GM10847 (cell line): ENCODE results near the gene ZNF71.

ENCODE experiments used
- POLR2A ChIP-seq: IDR thresholded peaks from 2 replicates; pipeline ENCODE4 v1.6.1; 2011; ENCODE audit not compliant: insufficient read length; ENCODE audit errors: extremely low read depth

Gene ZNF71

GRCh38 chr19:56594783-56595547 is at the start of gene ZNF71:
TSS of gene ZNF71 (plus strand) at chr19:56595302. CDS start at chr19:56601559, 6,257 bp downstream.
- peak; percentile 39 for TF ChIP-seq POLR2A

GRCh38 chr19:56547535-56547934 is 47.6 kb upstream of the ZNF71 start:
- no peak for TF ChIP-seq POLR2A

- TF ChIP-seq POLR2A, result no peak
Observed at GRCh38 chr19:56554272-56554869, 40.7 kb upstream of the ZNF71 start.

GRCh38 chr19:56562766-56563165 is 32.3 kb upstream of the ZNF71 start:
- no peak for TF ChIP-seq POLR2A

GRCh38 chr19:56566904-56567273 is 28.2 kb upstream of the ZNF71 start:
- TF ChIP-seq POLR2A, result no peak

- no peak for TF ChIP-seq POLR2A
Observed at GRCh38 chr19:56567274-56568120, 27.6 kb upstream of the ZNF71 start, which contains the start of gene ZNF470. TSS of gene ZNF470 (plus strand) at chr19:56567468. CDS start at chr19:56570312, 2,844 bp downstream.

GRCh38 chr19:56572589-56572988 is 22.5 kb upstream of the ZNF71 start:
- no peak for TF ChIP-seq POLR2A

- TF ChIP-seq POLR2A, result no peak
Observed at GRCh38 chr19:56573914-56574313, 21.2 kb upstream of the ZNF71 start.

- no peak for TF ChIP-seq POLR2A
Observed at GRCh38 chr19:56577719-56578602, 17.1 kb upstream of the ZNF71 start.

GRCh38 chr19:56594446-56594782 is 688 bp upstream of the ZNF71 start:
- TF ChIP-seq POLR2A, result no peak

- no peak for TF ChIP-seq POLR2A
Observed at GRCh38 chr19:56595548-56595899, 422 bp downstream of the ZNF71 start.

GRCh38 chr19:56596676-56597075 is 1.6 kb downstream of the ZNF71 start:
- TF ChIP-seq POLR2A, result no peak

GRCh38 chr19:56597696-56598095 is 2.6 kb downstream of the ZNF71 start:
- no peak for TF ChIP-seq POLR2A

GRCh38 chr19:56601375-56601774 is 6.3 kb downstream of the ZNF71 start:
- no peak for TF ChIP-seq POLR2A

GRCh38 chr19:56603829-56604228 is 8.7 kb downstream of the ZNF71 start:
- no peak for TF ChIP-seq POLR2A
